ENCODE results near the gene ITPR3.

ITPR3 gene

DNA sequence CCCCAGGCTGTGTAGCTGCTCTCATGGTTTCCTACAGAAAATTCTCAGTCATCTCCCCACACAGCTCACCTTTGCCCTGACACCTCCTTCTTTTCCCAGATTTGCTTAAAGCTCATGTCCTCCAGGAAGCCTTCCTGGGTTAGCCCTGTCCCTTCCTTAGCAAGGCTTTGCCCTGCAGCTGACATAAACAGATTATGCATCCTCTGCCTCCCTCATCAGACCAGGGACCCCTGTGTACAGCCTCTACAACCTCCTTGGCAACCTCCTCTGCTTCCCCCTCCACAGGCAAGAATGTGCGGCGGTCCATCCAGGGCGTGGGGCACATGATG lies 50.6 kb downstream of the ITPR3 start:
- DNase-seq: no peak

GRCh38 chr6:33672808-33673207 lies 51.7 kb downstream of the ITPR3 start:
- no peak for DNase-seq

DNA sequence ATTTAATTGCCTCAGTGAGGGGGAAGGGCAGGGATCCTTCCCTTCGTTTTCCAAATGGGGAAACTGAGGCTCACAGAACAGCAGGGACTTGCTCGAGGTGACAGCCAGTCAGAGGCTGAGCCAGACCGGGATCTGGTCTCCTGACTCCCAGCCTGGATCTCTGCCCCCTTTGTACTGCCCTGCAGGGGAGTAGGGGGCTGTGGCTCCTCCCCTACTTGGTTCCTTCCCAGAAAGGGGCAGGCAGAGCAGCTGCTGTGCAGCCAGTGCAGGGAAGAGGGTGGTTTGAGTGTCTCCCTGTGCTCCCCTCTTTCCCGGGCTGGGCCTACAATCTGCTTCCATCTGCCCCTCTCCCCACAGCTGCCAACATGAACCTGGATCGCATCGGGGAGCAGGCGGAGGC lies 52.7 kb downstream of the ITPR3 start:
- DNase-seq: no peak

DNA sequence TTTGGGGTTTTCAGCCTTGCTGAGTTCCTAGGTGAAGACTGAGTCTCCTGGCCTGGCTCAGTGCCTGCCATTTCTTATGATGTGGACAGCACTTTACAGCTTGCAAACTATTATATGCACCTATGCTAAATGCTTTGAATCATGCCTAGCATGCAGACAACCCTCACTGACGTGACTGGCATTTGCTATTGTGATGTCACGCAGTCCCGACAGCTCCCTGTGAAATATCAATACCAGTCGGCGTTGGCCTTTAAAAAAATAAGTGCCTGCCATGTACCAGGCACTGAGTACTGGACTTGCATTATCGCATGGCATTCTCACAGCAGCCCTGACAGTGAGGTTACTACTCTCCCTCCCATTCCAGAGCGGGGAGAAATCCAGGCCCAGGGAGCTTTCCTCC lies 54.8 kb downstream of the ITPR3 start:
- no peak for DNase-seq

- no peak for DNase-seq
Measured at GRCh38 chr6:33676416-33677142, 55.5 kb downstream of the ITPR3 start.

DNA sequence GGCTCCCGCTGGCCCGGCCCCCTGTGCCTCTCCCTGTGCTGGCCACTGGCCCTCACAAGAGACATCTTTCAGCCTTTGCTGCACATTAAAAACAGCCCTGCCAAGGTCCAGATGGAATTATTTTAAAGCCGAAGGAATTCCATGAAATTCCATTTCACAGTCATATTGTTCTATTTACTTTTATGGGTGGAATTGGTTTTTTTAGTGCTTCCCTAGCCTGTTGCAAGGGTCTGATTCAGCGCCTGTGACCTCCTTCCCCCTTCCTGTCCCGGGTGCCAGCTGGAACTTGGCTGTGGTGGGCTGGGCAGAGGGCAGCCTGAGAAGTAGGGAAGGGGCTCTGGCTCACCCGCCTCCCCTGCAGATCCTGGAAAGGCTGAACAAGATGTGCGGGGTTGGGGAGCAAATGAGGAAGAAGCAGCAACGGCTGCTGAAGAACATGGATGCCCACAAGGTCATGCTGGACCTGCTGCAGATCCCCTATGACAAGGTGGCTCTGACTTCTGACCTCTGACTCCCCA lies 56.1 kb downstream of the ITPR3 start:
- no peak for DNase-seq

DNA sequence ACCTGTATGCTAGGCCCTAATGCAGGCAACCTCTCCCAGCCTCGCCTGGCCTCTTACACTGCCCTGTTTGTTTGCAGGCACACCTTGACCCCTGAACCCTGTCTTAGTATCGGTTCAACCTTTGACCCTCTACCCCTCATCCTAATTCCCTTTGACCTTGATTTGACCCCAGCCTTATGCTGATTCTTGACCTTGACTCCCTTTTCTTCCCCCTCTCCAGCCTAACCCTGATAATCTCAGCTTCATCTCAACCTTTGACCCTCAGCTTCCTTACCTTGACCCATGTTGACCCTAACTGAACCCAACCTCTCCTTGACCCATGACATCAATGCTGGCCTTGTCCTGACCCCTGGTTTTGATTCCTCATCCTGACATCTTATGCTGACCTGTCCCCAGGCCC lies 56.6 kb downstream of the ITPR3 start:
- no peak for DNase-seq

DNA sequence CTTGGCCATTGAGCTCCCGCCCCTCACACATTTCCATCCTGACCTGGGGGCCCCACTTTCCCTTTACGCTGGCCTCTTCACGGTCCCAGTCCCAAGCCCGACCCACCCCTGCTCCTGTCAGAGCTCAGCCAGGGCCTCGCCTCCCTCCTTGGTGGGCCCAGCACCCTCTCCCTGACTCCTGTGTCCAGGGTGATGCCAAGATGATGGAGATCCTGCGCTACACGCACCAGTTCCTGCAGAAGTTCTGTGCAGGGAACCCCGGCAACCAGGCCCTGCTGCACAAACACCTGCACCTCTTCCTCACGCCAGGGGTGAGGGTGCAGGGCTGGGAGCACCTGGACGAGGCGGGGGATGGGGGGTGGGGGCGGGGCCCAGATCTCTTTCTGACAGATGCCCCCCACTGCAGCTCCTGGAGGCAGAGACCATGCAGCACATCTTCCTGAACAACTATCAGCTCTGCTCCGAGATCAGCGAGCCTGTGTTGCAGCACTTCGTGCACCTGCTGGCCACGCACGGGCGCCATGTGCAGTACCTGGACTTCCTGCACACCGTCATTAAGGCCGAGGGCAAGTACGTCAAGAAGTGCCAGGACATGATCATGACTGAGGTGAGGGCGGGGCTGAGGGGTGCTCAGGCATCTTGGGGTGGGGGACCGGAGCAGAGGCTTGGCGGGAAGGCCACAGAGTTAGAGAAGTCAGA lies 57.3 kb downstream of the ITPR3 start:
- no peak for DNase-seq

DNA sequence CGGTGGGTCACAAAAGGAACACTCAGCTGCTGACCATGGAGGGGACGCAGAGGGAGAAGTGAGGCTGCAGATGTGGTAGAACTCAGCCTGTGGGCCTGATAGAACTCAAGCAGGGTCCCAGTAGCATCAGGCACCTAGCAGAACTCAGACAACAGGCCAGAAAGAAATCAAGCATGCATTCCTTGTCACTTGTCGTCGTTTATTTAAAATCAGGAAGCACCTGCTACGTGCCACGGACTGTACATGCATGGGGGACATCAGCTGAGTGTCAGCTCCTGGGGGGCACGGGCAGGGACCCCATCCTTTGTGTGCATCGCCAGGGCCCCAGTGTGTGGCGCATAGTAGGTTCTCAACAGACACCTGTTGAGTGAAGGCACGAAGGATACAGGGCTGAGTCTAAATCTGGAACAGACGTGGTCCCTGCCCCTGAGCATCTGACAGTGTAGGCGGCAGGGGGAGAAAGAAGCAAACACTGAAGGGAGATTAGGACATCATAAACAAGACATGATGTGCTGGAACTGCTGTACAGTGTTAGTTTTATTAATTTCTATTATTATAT lies 57.9 kb downstream of the ITPR3 start:
- DNase-seq: no peak

- no peak for DNase-seq
Measured at GRCh38 chr6:33679761-33680160, 58.6 kb downstream of the ITPR3 start.

DNA sequence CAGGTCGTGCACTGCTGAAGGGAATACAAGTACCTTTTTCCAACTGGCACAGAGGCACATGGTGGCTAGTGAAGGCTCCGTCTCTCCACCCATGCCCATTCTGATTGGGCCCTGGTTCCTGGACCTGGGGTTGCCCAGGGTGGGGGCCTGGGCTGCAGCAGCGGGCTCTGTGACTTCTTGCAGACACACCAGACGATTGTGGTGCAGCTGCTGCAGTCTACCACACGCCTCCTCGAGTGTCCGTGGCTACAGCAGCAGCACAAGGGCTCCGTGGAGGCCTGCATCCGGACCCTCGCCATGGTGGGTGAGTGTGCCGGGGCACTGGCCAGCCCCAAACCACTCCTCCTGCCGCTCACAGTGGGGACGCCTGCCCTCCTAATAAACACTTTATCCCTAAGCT lies 61.2 kb downstream of the ITPR3 start:
- no peak for DNase-seq

DNA sequence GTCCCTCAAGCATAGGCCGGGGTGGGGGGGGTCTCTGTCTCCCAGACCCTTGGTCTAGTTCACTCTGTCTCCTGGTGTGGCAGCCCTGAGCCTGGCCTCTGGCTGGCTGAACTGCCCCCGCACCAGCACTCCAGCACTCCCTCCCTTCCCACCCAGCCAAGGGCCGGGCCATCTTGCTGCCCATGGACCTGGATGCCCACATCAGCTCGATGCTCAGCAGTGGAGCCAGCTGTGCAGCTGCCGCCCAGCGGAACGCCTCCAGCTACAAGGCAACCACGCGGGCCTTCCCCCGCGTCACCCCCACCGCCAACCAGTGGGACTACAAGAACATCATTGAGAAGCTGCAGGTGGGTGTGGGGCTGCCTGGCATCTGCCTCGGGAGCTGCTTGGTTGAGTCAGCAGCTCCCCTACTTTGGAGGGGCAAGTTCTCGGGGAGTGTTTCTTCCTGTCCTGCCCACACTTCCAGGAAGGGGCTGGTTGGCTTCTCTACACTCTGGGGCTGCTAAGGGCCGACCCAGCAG lies 62.0 kb downstream of the ITPR3 start:
- DNase-seq: no peak

DNA sequence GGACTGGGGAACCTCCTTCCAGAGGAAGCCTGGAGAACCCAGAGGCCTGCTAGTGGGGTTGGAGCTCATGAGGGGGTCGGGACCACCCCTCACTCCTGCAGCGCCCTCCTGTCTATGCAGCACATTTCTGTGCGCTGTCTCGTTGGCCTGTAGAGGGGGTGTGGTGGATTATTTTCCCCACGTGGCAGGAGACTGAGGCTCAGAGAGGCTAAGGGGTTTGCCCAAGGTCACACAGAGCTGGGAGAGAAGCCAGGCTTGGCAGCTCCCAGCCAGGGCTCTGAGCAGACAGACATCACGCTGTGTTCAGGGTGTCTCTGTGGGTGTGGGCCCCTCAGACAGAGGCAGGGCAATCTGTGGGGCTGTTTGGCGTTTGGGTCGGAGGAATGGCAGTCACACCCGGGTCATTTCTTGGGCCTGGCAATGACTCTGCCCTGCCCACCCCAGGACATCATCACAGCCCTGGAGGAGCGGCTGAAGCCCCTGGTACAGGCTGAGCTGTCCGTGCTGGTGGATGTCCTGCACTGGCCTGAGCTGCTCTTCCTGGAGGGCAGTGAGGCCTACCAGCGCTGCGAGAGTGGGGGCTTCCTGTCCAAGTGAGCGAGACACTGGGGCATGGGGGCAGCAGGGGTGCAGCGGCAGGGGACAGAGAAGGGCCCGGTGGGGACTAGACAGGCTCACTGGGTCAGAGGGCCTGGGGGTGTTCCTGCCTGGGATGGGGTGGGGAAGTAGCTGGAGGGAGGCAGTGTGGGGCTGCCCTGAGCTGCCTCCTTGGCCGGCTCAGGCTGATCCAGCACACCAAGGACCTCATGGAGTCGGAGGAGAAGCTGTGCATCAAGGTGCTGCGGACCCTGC lies 62.7 kb downstream of the ITPR3 start:
- no peak for DNase-seq

GRCh38 chr6:33684428-33684896 lies 63.3 kb downstream of the ITPR3 start:
- no peak for DNase-seq

GRCh38 chr6:33684983-33685382 lies 63.9 kb downstream of the ITPR3 start:
- DNase-seq: no peak

DNA sequence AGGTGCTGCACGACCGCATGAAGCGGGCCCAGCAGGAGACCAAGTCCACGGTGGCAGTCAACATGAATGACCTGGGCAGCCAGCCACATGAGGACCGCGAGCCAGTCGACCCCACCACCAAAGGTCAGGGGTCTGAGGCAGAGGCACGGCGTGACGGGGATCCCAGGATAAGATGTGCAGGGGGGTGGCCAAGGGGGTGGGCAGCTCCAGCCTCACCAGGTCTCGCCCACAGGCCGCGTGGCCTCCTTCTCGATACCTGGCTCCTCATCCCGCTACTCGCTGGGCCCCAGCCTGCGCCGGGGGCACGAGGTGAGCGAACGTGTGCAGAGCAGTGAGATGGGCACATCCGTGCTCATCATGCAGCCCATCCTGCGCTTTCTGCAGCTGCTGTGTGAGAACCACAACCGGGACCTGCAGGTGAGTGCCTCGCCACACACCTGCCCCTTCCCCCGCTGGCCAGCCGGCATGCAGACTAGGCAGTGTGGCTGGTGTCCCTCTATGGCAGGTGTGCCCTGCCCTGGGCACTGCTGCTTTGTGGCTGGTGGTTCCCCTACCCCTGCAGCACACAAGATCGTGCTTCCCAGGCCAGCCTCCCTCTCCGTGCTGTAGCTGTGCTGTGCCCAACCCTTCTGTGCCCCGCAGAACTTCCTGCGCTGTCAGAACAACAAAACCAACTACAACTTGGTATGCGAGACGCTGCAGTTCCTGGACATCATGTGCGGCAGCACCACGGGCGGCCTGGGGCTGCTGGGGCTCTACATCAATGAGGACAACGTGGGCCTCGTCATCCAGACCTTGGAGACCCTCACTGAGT lies 64.5 kb downstream of the ITPR3 start:
- DNase-seq: no peak

DNA sequence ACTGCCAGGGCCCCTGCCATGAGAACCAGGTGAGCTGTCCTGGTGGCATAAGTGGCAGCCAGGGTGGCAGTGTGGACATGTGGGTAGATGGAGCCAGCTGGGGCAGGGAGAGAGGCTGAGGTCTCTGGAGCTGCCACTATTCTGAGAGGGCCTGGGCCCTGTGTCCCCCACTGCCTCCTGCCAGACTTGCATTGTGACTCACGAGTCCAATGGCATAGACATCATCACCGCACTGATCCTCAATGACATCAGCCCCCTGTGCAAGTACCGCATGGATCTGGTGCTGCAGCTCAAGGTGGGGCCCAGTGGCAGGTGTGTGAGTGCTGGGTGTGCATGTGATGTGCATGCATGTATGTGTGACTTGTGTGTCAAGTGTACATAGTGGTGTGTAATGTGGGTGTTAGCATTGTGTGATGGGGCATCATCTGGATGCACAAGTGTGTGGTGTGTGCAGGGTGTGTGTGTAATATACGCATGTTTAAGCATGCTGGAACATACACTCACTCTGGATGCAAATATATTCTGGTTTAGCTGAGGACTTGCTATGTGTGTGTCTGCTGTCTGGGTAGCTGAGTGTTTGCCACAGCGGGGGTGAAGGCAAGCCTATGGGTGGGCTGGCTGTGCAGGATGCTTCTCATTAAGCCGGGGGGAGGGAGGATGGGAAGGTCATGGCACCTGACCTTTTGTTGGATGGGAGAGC lies 65.3 kb downstream of the ITPR3 start:
- DNase-seq: no peak

- DNase-seq: no peak
Measured at GRCh38 chr6:33686981-33687975, 66.2 kb downstream of the ITPR3 start.

GRCh38 chr6:33688006-33688405 lies 66.9 kb downstream of the ITPR3 start:
- DNase-seq: no peak

Data from NCI-H1436 treated with DMSO at 0.1 percent for 48 hours (cell line).